ENCODE measurements around the gene AKAP6. TPM values are rescaled to one million over a fixed set of nuclear protein-coding genes. Genes with fewer than 3 reads are reported as not detected.

The AKAP6 gene
- total RNA-seq, 2 donors from 2014 or later = 1.9 to 2.9 TPM

DNA sequence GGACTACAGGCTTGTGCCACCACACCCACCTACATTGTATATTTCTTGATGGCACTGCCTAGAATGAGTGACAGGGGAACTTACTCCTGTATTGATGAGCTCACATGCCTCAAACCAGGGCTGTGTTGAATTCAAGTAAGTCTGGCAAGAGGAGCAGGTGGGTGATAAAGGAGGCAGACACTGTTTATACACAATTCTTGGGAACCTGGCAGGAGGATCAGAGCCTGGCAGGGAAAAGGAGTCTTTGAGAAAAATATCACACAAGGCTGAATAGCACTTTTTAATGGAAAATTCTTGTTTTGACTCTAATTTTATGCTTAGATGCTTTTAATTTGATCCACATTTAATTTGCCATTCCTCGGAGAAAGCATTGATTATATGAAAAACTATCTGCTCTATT, 316.5 kb downstream of the AKAP6 start:
- no peak overlapping the region for H3K4me3 Mint-ChIP-seq
- H3K27ac Mint-ChIP-seq = no peak overlapping the region
- H3K27me3 Mint-ChIP-seq = no peaks in the 10 kb centered on the region
- ATAC-seq (no peak), DNase-seq (no peak)
- no peaks in the 10 kb centered on the region for H3K36me3 Mint-ChIP-seq (ENCODE audit: low read depth)
- H3K9me3 ChIP-seq (ENCODE audit: control insufficient read depth, low read length, poor library complexity, severe bottlenecking) = no peaks in the 10 kb centered on the region
- H3K4me1 Mint-ChIP-seq = no peaks in the 10 kb centered on the region

DNA sequence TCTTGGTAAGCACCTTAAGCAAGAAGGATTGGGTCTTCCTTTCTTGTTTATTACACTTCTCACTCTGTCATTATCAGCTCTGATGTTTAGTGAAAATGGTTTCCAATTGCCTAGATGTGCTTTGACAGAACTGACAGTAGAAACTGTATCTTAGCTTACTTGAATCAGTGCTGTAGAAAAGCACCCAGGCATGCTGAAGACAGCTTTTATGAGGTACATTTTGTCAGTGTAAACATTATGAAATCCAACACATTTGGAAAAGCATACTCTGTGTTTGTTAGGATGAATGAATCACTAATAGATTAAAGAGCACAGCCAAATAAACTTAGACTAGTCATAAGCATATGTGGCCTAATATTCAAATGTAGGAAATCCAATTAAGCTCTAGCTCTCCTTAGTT, 319.3 kb downstream of the AKAP6 start:
- Mint-ChIP-seq H3K27ac (no peak overlapping the region), H3K4me3 (no peak overlapping the region), H3K27me3 (no peaks in the 10 kb centered on the region), H3K4me1 (no peaks in the 10 kb centered on the region), H3K36me3 (ENCODE audit: low read depth) (peaks cover 2% of the 10 kb centered on the region)
- no peaks in the 10 kb centered on the region for H3K9me3 ChIP-seq (ENCODE audit: control insufficient read depth, low read length, poor library complexity, severe bottlenecking)
- DNase-seq (no peak), ATAC-seq (no peak)

DNA sequence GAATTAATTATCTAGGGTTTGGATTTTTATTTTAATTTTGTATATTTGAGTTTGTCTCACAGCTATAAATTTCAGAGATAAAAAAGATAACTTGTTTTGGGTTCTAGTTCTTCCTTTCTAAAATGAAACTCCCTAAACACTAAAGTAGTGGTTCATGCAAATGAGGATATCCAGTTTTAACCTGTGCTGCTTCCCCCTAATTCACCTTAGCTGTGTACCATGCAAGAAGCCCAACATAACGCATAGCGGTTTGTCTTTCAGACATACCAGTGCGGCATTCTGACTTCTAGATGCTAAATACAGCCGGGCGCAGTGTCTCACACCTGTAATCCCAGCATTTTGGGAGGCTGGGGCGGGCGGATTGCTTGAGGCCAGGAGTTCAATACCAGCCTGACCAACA, 320.9 kb downstream of the AKAP6 start:
- DNase-seq = no peak
- no peak overlapping the region for H3K27ac Mint-ChIP-seq
- no peaks in the 10 kb centered on the region for H3K27me3 Mint-ChIP-seq
- peaks cover 2% of the 10 kb centered on the region for H3K36me3 Mint-ChIP-seq (ENCODE audit: low read depth)
- ATAC-seq = no peak
- H3K9me3 ChIP-seq (ENCODE audit: control insufficient read depth, low read length, poor library complexity, severe bottlenecking) = no peaks in the 10 kb centered on the region
- H3K4me3 Mint-ChIP-seq = no peak overlapping the region
- H3K4me1 Mint-ChIP-seq = no peaks in the 10 kb centered on the region

DNA sequence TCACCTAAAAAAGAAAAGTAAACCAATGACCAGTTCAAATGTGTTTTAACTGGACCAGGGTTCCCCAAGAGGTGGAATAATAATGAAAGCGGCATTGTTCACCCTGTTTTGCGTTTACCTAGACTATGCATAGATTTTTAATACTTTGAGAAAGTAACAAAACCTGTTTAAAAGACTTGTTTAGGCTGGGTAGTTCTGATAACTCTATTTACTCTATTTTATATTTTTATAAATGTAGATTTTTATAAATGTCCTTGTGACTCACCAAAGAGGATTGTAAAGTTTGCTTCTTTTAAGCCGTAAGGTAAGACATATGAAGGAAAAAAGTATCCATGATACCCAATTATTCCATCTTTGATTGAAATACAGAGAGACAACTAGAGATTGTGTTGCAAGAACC, 321.6 kb downstream of the AKAP6 start:
- Mint-ChIP-seq H3K4me3 (no peak overlapping the region), H3K4me1 (no peaks in the 10 kb centered on the region), H3K27me3 (no peaks in the 10 kb centered on the region), H3K36me3 (ENCODE audit: low read depth) (peaks cover 2% of the 10 kb centered on the region), H3K27ac (no peak overlapping the region)
- H3K9me3 ChIP-seq (ENCODE audit: control insufficient read depth, low read length, poor library complexity, severe bottlenecking) = no peaks in the 10 kb centered on the region
- ATAC-seq (no peak), DNase-seq (no peak)

DNA sequence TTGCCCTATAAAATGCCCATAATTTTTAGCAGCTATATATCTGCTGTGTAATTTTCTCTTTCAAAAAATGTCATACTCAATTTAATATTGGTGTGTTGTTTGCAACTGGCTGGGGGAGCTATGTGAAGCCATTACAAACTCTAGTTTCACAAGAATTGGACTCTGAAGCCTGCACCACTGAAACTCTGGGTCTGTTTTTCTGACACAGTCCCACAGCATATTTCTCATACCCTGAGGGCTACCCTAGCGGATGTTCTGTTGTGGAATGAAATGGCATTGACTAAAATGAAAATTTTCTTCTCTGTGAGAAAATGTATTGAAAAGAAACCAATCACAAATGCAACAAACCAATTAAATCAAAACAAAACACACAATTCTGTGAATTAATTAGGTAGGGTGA, 325.0 kb downstream of the AKAP6 start:
- no peak overlapping the region for H3K4me3 Mint-ChIP-seq
- ATAC-seq (no peak), DNase-seq (no peak)
- H3K36me3 Mint-ChIP-seq (ENCODE audit: low read depth) = peaks cover 2% of the 10 kb centered on the region
- no peaks in the 10 kb centered on the region for H3K27me3 Mint-ChIP-seq
- H3K4me1 Mint-ChIP-seq = no peaks in the 10 kb centered on the region
- H3K27ac Mint-ChIP-seq = no peak overlapping the region
- no peaks in the 10 kb centered on the region for H3K9me3 ChIP-seq (ENCODE audit: control insufficient read depth, low read length, poor library complexity, severe bottlenecking)

DNA sequence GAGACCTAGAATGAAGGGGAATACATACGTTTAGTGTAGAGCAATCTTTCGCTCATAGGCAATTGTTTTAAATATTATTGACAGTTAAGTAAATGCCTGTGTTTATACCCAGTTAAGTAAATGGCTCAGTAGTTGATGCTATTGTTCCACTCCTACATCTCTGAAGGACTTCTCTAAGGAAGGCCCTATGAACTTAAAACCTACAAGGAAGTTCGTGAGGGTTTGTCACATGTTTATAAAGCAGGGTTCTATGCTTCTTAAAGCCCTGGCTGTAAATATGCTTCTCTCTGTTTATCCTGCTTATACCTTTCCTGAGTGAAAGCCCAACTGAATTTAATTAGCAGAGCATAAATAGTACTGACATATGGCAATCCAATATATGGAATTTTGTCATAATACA, 327.5 kb downstream of the AKAP6 start:
- Mint-ChIP-seq H3K27ac (no peak overlapping the region), H3K4me3 (no peak overlapping the region), H3K27me3 (no peaks in the 10 kb centered on the region), H3K36me3 (ENCODE audit: low read depth) (peaks cover 2% of the 10 kb centered on the region), H3K4me1 (no peaks in the 10 kb centered on the region)
- no peaks in the 10 kb centered on the region for H3K9me3 ChIP-seq (ENCODE audit: control insufficient read depth, low read length, poor library complexity, severe bottlenecking)
- no peak for DNase-seq
- ATAC-seq = no peak

DNA sequence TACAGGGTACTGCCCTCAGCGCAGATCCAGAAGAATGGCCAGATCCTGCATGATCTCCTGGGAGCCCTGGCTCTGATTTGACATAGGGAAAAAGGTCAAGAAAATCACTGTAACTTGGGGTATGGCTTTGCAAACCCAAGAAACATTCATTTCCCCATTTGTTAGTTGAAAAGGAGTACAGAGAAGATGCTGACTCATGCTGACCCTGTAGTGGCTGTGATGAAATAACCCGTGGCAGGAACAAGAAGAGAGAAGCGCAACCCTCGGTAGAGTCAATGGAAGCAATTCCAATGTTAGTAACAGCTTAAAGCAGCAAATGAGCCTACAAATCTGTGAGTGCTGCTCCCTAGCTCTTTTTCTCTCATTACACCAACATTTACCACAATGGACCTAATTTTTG, 328.0 kb downstream of the AKAP6 start:
- no peaks in the 10 kb centered on the region for H3K27me3 Mint-ChIP-seq
- no peak for DNase-seq
- no peak overlapping the region for H3K4me3 Mint-ChIP-seq
- H3K27ac Mint-ChIP-seq = no peak overlapping the region
- H3K4me1 Mint-ChIP-seq = no peaks in the 10 kb centered on the region
- H3K9me3 ChIP-seq (ENCODE audit: control insufficient read depth, low read length, poor library complexity, severe bottlenecking) = no peaks in the 10 kb centered on the region
- ATAC-seq = no peak
- peaks cover 2% of the 10 kb centered on the region for H3K36me3 Mint-ChIP-seq (ENCODE audit: low read depth)

DNA sequence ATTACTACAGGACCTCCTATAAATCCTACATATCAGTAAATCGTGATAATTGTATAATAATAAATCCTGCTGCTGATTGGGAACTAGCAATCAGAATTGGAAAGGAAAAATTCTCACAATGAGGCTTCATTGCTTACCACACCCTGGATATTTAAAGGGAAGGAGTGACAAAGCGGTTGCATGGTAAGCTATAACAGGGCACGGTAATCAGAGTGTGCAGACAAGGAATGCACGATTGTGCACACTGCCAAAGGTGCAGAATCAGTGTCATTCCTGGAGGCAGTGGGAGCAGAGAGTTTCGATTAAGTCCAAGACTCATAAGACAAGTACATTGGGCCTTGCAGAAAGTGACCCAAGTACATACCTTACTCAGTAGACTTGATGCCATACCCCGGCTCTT, 332.1 kb downstream of the AKAP6 start:
- no peaks in the 10 kb centered on the region for H3K9me3 ChIP-seq (ENCODE audit: control insufficient read depth, low read length, poor library complexity, severe bottlenecking)
- Mint-ChIP-seq H3K4me3 (no peak overlapping the region), H3K27ac (no peak overlapping the region), H3K4me1 (no peaks in the 10 kb centered on the region), H3K36me3 (ENCODE audit: low read depth) (no peaks in the 10 kb centered on the region), H3K27me3 (peaks cover 5% of the 10 kb centered on the region)
- ATAC-seq = no peak
- DNase-seq = no peak

DNA sequence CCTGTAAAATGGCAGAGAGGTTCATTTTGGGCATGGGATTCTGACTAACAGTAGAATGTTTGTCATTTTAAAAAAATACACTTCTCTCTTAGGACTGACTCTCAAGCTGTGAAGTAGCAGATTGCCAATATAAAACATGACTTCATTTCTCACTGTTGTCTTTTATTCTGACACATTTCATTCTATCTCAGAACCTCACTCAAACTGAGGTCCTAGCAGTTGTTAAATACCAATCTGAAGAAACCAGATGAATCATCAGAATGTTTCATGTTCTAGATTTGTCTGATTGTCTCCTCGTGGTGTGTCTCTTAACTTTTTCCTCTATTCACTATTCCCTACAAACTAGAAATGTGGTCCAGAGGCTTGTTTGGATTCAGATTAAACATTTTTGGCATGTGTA, 333.1 kb downstream of the AKAP6 start:
- no peaks in the 10 kb centered on the region for H3K9me3 ChIP-seq (ENCODE audit: control insufficient read depth, low read length, poor library complexity, severe bottlenecking)
- Mint-ChIP-seq H3K4me3 (no peak overlapping the region), H3K27me3 (peaks cover 5% of the 10 kb centered on the region), H3K27ac (no peak overlapping the region), H3K36me3 (ENCODE audit: low read depth) (no peaks in the 10 kb centered on the region), H3K4me1 (no peaks in the 10 kb centered on the region)
- ATAC-seq (no peak), DNase-seq (no peak)

DNA sequence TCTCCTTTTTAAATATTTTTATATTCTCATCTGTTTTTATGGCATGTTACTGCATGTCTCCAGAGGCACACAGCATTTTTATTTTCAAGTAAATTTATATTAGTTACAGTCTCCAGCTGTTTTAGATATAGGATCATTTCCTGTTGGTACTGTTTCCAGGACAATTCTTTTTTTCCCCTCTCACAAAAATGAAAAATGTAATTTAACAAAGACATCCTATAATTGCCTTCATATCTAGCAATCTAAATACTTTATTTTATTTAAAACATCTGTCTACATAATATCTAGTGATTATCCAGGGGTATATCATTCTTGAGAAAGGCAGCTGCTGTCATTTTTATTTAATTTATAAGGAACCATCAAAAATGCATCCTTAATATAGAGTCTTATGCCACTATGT, 337.2 kb downstream of the AKAP6 start:
- Mint-ChIP-seq H3K4me3 (no peak overlapping the region), H3K4me1 (no peaks in the 10 kb centered on the region), H3K27me3 (peaks cover 5% of the 10 kb centered on the region), H3K27ac (no peak overlapping the region), H3K36me3 (ENCODE audit: low read depth) (no peaks in the 10 kb centered on the region)
- DNase-seq (no peak), ATAC-seq (no peak)
- H3K9me3 ChIP-seq (ENCODE audit: control insufficient read depth, low read length, poor library complexity, severe bottlenecking) = no peaks in the 10 kb centered on the region

DNA sequence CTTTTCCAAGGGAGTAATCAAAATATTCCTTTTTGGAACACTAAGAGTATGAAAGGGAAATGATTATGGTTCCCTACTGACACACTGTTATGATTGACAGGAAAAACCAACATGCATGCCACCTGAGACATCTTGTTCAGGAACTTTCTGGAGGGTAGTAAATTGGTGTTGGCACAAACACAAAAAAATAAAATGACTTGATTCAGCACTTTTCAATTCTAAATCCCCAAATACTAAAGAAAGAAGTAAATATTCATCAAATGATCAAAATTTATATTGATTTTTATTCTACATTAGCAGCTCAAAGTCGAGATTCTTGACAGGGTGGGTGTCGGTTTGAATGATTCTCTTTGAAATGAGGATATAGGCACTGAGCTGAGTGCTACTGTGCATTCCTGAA, 338.2 kb downstream of the AKAP6 start:
- Mint-ChIP-seq H3K4me1 (no peaks in the 10 kb centered on the region), H3K27me3 (peaks cover 5% of the 10 kb centered on the region), H3K4me3 (no peak overlapping the region), H3K27ac (no peak overlapping the region), H3K36me3 (ENCODE audit: low read depth) (no peaks in the 10 kb centered on the region)
- DNase-seq (no peak), ATAC-seq (no peak)
- no peaks in the 10 kb centered on the region for H3K9me3 ChIP-seq (ENCODE audit: control insufficient read depth, low read length, poor library complexity, severe bottlenecking)

DNA sequence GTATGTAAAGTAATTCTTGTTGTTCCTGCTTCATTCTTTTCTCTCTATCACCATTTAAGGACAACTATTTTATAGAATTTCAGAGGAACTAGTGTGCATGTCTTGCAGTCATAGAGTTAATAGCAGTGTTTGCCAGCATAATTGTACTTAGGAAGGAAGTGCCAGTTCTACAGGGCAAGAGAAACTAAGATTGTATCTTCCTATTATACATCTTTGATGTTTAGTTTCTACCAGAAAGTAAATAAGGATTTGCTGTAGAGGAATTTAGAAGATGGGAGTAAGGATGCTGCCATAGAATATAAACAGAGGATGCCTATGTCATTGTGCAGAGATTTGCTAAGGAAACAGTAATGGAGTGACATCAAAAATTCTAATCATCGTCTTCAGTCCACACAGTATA, 338.7 kb downstream of the AKAP6 start:
- DNase-seq (no peak), ATAC-seq (no peak)
- H3K4me3 Mint-ChIP-seq = no peak overlapping the region
- no peaks in the 10 kb centered on the region for H3K36me3 Mint-ChIP-seq (ENCODE audit: low read depth)
- no peak overlapping the region for H3K27ac Mint-ChIP-seq
- H3K9me3 ChIP-seq (ENCODE audit: control insufficient read depth, low read length, poor library complexity, severe bottlenecking) = no peaks in the 10 kb centered on the region
- peaks cover 5% of the 10 kb centered on the region for H3K27me3 Mint-ChIP-seq
- H3K4me1 Mint-ChIP-seq = no peaks in the 10 kb centered on the region

DNA sequence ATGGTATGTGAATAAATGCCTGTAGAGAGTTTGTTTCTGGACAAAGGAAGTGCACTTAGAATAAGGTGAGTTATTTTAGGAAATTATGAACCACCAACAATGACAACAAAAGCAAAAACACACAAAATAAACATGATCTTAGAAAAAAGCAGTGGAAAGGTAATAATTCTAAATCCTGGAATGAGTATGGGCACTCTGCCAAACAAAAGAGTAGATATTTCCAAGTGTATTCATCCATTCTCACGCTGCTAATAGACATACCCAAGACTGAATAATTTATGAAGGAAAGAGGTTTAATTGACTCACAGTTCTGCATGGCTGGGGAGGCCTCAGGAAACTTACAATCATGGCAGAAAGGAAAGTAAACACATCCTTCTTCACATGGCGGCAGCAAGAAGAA, 340.3 kb downstream of the AKAP6 start:
- no peaks in the 10 kb centered on the region for H3K9me3 ChIP-seq (ENCODE audit: control insufficient read depth, low read length, poor library complexity, severe bottlenecking)
- Mint-ChIP-seq H3K27ac (no peak overlapping the region), H3K36me3 (ENCODE audit: low read depth) (no peaks in the 10 kb centered on the region), H3K27me3 (no peaks in the 10 kb centered on the region), H3K4me3 (no peak overlapping the region), H3K4me1 (no peaks in the 10 kb centered on the region)
- ATAC-seq = no peak
- no peak for DNase-seq

DNA sequence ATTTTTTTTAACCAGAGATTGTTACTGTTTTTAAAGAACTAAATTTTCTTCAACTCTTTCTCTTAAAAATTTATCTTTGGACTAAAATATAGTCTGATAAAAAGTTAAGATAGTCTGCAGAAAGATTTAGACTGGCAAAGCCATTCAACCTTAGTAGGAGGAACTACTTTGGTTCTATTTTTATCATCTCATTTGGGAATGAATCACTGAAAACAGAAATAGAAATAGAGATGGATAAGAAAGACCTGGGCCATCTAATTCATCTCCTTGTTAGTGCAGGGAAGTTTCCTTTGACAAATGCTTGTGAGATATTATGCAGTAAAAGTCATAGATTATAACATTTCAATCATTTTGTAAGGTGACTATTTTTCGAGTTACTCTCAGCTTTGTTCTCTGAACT, 346.3 kb downstream of the AKAP6 start:
- DNase-seq = no peak
- no peaks in the 10 kb centered on the region for H3K9me3 ChIP-seq (ENCODE audit: control insufficient read depth, low read length, poor library complexity, severe bottlenecking)
- Mint-ChIP-seq H3K27ac (no peak overlapping the region), H3K27me3 (no peaks in the 10 kb centered on the region), H3K36me3 (ENCODE audit: low read depth) (no peaks in the 10 kb centered on the region), H3K4me1 (no peaks in the 10 kb centered on the region), H3K4me3 (no peak overlapping the region)
- ATAC-seq = no peak

Data from T-helper 17 cell (primary cell).